ENCODE data around the gene BSND.

BSND gene

DNA sequence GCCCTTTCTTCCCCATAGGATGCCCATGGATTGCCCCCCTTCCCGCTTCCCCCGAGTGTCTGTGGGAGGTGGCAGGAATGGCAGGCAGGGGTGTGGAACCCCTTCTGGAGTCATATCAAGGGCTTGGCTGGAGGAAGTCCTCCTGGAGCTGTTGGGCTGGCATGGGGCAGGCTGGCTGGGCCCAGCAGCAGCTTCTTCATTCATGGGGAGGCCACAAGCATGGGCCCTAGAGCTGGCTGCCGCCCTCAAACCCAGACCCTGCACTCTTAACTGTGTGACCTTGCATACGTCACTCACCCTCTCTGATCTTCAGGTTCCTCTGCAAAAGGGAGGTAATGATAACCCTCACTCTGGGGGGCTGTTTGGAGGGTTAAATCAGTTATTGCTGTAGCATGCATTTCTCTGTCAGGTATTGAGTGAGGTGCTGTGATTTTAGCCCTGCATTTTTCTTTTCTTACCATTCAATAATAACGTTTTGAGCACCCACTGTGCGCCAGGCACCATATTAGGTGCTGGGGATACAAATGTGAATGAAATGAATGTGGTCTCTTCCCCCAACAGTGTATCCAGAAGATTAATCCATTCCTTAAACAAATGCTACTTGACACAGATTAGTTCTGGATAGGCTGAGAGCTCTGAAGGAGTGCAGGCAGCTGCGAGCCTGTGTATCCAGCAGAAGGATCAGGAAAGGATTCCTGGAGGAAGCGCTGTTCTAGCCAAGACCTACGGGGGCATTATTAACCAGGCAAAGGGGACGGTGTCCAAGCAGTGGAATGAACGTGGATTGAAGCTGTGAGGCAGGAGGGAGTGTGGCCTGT is 49.9 kb downstream of the BSND start:
- DNase-seq (ENCODE audit: low read depth), result no peak

DNA sequence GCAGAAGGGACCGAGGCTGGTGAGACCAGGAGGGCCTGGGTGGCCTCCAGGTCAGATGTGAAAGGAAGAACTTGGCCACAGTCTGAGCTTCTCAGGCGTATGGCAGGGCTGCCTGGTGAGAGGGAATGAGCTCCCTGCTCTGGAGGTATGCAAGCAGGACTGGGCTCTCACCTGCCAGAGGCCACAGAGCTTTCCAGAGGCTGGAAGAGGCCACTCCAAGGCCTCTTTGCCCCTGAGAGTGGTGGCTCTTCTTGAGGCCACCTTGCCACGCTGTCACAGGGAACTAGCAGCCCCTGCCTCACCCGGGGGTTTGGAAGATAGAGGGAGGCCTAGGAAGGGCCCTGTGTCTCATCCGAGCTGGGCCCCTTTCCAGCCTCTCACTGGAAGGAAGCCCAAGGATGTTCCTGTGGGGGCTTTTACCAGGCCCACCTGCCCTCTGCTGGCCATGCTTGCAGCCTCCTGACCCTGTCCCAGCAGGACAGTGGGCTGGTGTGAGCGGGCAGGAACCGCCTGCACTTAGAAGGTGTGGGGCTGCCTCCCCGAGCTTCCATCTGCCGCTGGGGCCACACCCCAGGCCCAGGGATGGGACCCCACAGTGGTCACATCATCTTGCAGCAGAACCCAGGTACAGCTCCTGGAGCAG is 50.7 kb downstream of the BSND start:
- DNase-seq (ENCODE audit: low read depth), result no peak

DNA sequence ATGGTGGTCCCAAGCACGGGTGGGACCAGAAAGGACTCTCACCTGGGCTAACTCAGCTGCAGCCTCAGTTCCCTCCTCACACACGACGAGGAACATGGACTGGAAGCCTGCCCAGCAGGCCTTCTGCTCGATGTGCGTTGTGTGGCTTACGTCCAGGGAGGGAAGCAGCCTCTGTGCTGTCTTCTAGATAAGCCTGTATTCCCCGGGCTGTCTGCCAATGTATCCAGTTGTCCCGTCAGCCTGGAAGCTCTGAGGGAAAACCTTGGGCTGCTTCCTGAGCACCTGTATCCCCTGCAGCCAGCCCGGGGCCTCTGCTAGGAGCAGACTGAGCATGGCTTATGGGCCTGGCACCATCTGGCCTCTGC is 51.2 kb downstream of the BSND start:
- DNase-seq (ENCODE audit: low read depth), result no peak

DNA sequence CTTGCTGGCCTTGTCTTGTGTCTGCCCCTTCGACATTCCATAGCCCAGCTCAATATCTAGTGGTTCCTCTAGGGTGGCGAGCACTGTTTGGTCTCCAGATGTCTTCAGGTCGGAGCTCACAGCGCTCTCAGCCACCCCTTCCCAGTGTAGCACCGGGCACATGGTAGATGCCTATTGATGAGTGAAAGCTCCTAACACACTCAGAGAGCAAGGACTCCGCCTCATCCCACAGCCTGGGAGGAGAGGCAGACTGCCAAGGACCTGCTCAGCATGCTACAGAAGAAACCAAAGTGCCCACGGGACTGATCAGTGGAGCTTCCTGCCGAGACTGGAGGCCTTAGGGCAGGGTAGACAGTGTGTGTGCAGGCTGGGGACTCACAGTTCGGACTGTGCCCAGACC is 51.5 kb downstream of the BSND start:
- DNase-seq (ENCODE audit: low read depth), result no peak

DNA sequence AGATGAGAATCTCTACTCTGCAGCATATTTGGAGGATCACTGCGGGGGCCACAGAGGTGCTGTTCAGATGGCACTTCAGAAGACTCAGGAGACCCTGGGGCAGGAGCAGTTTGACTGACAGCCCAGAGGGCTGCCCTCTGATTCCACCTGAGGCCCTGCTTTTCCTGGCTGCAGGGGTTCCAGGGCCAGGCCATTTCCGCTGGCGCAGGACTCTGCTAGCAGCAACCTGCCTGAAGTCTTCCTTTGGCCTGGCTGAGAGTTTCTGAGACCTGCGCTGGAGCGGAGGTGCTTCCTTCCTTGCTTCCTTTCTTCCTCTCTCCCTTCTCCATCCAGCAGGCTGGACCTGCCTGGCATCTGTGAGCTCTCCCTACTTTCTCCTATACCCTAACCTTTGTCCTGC is 52.4 kb downstream of the BSND start:
- DNase-seq (ENCODE audit: low read depth), result no peak

DNA sequence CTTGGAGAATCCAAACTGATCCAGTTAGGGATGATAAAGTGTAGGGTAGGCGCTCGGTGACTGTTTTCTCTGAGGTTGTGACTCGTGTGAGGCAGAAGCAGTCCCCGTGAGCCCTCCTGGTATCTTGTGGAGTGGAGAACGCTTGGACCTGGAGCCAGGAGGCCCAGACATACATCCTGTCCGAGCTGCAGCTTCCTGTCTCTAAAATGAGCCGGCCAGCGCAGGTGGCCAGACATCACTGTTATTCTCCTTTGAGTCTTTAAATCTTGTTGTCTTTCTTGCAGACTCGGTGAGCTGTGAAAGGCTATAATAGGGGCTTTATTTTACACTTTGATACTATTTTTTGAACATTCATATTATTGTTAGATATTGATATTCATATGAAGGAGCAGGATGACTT is 52.9 kb downstream of the BSND start:
- no peak for DNase-seq (ENCODE audit: low read depth)

DNA sequence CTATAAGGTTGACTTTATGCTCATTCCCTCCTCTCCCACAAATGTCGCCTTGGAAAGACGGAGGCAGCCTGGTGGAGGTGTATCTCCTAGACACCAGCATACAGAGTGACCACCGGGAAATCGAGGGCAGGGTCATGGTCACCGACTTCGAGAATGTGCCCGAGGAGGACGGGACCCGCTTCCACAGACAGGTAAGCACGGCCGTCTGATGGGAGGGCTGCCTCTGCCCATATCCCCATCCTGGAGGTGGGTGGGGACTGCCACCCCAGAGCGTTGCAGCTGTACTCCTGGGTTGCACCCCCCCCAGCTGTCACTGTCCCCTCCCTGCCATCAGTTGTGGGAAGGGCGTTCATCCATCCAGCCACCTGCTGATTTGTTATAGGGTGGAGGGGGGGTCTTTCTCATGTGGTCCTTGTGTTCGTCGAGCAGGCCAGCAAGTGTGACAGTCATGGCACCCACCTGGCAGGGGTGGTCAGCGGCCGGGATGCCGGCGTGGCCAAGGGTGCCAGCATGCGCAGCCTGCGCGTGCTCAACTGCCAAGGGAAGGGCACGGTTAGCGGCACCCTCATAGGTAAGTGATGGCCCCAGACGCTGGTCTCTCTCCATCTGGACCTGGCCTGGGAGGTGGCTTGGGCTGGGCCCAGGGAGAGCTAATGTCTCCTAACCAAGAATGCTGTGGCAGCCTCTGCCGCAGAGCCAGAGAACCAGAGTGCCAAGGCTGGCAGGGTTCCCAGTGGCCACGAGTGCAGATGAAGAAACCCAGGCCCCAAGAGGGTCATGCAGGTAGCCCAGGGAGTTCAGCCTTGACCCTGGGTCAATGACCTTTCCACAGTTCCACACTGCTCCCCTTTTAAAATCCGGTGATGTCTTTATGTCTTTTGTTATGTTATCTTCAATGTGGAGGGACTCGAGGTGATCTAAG is 53.7 kb downstream of the BSND start:
- no peak for DNase-seq (ENCODE audit: low read depth)

DNA sequence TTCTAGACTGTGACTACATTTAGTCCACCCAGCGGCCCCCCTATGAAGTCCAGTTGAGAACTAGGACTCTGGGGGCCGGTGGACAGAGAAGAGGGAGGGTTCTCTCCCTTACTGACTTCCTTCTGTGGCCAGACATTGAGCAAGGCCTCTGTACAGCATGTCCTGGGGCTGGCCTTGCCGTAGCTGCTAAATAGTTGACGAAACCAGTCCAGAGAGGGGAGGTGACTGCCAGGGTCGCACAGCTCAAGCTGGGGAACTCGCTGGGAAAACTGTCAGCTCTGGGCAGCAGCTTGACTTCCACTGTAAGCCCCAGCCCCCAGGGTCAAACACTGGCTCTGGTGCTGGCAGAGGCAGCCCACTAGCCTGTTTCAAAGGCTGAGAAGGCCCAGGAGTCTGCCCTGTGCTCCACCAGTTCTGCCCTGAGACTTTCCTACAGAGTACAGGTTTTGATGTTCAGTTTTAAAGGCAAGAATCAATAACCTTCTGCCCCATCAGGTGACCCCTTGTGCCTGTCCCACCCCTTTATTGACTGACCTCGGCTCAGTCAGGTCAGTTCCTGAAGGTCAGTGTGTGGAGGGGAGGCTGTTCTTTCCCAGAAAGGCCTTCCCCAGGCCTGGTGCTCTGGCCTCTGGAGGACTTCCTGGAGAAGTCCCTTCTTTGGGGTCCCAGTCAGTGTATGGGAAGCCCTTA is 54.7 kb downstream of the BSND start:
- DNase-seq (ENCODE audit: low read depth), result no peak

DNA sequence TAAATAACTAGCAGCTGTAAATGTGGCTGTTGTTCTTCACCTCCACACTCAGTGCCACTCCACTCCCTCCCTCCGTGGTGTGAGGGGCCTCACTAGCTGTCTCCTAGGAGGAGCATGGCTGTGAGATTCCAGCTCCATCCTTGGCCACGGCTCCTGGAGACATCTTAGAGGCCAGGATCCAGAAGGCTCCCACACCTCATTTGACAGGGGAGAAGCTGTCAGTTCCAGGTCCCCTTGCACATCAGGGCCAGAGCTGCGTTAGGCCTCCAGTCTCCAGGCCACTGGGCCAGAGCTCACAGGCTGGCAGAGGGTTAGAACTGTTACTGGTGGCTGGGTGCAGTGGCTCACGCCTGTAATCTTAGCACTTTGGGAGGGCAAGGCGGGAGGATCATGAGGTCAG is 55.7 kb downstream of the BSND start:
- no peak for DNase-seq (ENCODE audit: low read depth)

DNA sequence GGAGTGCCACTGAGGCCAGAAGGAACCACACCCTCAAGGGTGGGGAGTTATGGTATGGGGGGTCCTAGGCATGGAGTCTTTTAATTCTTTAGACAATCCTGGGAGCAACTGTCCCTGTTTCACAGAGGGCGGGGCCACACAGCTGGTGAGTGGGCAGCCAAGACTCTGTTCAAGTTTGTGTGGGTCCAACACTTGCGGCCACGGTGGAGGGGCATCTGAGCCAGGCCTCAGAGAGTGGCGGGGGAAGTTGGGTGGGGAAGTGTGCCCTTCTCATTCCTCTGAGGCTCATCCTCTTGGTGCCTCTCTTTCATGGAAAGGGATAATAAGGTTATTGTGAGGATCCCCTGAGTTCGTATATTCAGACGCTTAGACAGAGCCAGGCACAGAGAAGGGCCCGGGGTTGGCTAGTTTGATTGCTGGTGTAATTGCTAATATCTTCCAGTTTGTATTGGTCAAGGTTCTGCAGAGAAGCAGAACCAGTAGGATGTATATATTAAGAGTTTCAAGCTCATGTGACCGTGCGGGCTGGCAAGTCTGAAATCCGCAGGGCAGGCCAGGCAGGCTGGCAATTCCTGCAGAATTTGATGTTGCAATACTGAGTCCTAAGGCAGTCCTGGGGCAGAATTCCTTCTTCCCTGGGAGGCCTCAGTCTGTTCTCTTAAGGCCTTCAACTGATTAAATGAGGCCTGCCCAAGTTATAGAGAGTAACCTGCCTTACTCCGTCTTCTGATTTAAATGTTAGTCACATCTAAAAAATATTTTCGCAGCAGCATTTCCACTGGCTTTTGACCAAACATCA is 56.5 kb downstream of the BSND start:
- DNase-seq (ENCODE audit: low read depth), result no peak

DNA sequence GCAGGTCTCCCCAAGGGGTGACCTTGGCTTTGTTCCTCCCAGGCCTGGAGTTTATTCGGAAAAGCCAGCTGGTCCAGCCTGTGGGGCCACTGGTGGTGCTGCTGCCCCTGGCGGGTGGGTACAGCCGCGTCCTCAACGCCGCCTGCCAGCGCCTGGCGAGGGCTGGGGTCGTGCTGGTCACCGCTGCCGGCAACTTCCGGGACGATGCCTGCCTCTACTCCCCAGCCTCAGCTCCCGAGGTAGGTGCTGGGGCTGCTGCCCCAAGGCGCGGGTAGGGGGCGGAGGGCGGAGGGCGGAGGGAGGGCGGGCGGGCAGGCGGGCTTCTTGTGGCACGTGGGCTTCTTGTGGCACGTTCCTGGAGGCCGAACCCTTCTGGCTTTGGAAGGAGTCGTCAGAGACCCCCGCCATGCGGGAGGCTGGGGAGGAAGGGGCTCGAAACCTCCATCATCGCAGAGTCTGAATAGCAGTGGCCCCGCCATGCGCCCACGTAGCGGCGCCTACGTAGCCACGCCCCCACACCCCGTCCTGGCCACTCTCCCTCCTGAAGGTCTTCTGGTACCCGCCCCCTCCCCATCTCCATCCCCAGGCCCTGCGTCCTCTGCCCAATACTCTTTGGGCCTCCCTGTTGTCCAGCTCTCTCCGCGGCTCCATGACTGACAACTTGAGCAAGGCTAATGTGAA is 57.4 kb downstream of the BSND start:
- no peak for DNase-seq (ENCODE audit: low read depth)

DNA sequence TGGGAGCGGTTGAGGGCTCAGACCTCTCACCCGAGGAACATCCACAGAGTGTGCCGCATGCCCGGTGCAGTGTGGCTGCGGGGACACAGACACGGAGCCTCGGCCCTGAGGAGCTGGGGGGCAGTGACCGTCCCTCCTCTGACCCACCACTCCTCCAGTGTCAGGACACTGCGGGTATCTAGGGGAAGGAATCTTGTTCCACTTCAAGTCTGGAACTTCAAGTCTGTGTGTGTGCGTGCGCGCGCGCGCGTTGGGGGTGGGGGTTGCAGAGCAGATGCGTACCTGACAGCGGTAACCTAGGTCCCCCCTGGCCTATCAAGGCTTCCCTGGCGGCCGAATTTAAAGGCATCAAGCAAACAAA is 57.9 kb downstream of the BSND start:
- no peak for DNase-seq (ENCODE audit: low read depth)

DNA sequence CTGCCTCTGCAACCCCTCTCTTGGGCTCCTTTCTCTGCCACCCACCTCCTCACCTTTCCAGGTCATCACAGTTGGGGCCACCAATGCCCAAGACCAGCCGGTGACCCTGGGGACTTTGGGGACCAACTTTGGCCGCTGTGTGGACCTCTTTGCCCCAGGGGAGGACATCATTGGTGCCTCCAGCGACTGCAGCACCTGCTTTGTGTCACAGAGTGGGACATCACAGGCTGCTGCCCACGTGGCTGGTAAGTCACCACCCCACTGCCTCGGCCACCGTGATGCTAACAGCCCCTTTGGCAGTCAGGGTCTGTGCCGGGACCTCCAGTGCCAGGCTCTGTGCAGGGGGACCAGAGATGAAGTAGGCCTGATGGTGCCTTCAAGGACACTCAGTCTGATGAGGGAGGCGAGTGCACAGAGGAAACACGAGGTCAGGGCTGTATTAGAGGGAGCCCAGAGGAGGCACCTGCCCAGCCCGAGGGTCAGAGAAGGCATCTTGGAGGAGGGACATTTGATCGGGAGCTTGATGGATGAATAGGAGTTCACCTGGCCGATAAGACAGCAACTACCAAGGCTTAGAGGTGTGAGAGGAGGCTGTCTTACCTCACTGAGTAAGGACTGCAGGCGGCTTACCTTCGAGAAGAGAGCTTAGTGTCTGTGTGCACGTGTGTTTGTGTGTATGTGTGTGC is 58.7 kb downstream of the BSND start:
- no peak for DNase-seq (ENCODE audit: low read depth)

DNA sequence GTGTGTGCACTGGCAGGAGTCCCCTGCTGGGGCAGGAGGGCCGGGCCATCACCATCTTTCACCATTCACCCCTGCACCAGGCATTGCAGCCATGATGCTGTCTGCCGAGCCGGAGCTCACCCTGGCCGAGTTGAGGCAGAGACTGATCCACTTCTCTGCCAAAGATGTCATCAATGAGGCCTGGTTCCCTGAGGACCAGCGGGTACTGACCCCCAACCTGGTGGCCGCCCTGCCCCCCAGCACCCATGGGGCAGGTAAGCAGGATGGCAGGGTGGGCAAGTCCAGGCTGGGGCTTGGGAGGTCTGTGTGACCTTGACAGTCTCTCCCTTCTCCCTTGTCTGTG is 59.2 kb downstream of the BSND start:
- no peak for DNase-seq (ENCODE audit: low read depth)

DNA sequence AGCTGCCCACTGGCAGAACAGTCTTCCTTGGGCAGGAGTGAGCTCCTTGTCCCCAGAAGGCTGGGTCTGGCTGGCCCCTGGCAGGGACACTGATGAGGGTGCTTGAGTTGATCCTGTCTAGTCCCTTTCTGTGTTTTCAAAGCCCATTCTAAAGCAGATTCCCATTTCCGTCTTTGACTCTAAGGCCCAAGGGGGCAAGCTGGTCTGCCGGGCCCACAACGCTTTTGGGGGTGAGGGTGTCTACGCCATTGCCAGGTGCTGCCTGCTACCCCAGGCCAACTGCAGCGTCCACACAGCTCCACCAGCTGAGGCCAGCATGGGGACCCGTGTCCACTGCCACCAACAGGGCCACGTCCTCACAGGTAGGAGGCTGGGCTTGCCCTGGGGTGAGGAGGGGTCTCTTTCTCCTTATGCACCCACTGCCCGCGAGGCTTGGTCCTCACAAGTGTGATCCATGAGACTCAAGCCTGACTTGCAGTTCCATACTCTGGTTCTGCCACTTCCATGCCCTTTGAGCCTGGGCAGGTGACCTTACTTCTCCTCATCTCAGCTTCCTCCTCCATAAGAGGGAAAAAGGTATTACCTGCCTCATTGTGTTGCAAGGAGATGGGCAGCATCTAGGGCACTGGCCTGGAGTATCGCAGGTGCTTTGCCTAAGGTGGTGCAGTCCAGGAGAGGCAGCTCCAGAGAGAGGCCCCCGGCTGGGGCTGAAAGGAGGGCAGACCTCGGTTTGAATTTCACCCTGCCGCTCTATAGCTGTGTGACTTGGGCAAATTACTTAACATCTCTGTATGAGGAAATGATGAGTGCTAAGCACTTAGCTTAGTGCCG is 60.8 kb downstream of the BSND start:
- no peak for DNase-seq (ENCODE audit: low read depth)

DNA sequence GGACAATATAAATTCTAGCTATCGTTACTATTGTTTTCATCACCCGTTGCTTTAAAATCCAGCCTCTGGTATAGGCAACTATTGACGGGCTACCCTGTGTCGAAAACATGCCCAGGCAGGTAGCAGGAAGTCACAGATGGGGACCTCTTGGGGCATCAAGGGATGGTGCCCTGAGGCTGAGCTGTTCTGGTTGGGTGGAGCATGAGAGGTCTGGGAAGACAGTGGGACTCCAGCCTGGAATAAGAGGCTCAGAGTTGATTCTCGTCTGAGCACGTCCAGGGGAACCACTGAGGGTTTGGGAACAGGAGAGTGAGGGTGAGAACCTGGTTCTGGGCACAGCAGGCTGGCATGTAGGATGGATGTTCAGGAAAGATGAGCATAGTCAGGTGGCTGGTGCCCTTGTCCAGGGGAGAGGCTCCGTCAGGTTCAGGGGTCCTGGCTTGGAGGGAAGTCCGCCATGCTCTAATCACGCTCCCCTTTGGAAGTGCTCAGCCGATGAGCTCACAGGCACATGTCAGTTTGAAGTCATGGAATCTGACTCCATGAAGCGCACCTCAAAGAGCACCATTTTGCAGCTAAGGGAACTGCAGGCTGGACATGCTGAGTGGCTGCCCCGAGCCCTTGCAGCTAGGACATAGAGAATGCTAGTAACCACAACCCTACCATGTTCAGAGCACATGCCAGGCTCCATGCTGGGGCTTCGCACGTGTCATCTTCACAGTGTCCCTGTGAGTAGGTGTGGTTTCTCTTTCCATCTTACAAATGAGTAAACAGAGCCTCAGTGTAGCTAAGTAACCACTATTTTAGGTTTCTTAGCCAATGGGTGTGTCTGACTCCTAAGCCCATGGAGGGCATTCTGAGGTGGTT is 61.6 kb downstream of the BSND start:
- DNase-seq (ENCODE audit: low read depth), result no peak

DNA sequence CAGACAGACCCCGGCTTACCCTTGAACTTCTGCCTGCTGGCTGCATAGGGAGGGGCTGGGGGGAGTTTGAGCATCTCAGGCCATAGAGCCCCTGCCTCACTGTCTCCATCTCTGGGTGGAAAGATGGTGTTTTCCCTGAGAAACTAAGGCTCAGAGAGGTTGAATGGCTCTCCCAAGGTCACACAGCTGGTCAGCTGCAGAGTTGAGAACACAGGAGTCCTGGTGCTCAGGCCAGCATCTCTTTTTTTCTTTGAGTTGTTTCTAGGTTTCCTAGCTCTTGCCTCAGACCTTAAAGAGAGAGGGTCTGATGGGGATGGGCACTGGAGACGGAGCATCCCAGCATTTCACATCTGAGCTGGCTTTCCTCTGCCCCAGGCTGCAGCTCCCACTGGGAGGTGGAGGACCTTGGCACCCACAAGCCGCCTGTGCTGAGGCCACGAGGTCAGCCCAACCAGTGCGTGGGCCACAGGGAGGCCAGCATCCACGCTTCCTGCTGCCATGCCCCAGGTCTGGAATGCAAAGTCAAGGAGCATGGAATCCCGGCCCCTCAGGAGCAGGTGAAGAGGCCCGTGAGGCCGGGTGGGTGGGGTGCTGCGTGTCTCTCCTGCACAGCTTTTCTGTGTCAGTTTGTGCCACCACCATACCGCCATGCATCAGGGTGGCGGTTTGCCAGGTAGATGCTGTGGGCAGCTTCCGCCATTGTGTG is 62.4 kb downstream of the BSND start:
- DNase-seq (ENCODE audit: low read depth), result no peak
